ENCODE data around the gene ESYT2.

The ESYT2 gene

DNA sequence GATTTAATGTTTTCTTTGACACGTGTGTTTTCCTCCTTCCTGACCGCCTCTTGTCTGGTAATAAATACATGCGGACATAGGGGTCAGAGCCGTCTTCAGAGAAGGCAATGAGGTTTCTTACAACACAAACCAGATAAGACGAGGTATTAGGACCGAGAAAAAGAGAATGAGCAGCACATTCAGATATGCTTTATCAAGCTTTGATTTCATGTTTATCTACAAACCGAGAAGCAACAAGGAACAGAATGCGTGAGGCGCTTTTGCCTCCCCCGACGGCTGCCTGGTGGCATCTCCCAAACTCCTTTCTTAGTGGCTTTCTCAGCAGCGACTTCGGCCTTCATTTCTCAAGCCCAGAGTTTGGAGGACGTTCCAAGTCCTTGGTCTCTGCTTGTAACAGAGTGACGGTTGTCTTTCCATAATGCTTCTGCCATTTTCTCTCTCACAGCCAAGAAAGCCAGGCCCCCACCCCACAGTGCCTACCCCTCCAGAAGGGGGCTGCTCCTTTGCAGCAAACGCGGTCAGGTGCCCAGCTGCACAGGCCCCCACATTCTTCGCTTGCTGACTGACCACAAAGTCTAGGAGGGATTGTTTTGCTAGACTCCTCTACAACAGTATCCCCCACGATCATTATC, 92.1 kb downstream of the ESYT2 start:
- H3K4me1 Mint-ChIP-seq, result no peaks in the 10 kb centered on the region
- no peak overlapping the region for H3K4me3 Mint-ChIP-seq
- peak overlapping the region; percentile 88 for H3K27ac Mint-ChIP-seq
- TF ChIP-seq, protein P1, sequence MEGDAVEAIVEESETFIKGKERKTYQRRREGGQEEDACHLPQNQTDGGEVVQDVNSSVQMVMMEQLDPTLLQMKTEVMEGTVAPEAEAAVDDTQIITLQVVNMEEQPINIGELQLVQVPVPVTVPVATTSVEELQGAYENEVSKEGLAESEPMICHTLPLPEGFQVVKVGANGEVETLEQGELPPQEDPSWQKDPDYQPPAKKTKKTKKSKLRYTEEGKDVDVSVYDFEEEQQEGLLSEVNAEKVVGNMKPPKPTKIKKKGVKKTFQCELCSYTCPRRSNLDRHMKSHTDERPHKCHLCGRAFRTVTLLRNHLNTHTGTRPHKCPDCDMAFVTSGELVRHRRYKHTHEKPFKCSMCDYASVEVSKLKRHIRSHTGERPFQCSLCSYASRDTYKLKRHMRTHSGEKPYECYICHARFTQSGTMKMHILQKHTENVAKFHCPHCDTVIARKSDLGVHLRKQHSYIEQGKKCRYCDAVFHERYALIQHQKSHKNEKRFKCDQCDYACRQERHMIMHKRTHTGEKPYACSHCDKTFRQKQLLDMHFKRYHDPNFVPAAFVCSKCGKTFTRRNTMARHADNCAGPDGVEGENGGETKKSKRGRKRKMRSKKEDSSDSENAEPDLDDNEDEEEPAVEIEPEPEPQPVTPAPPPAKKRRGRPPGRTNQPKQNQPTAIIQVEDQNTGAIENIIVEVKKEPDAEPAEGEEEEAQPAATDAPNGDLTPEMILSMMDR (IDR thresholded peaks at IDR 0.05), result no peak
- peaks cover 58% of the 10 kb centered on the region for H3K36me3 Mint-ChIP-seq (ENCODE audit: low read depth)
- no peak for DNase-seq
- no peaks in the 10 kb centered on the region for H3K9me3 Mint-ChIP-seq
- no peaks in the 10 kb centered on the region for H3K27me3 Mint-ChIP-seq (ENCODE audit: low read depth, poor library complexity)

DNA sequence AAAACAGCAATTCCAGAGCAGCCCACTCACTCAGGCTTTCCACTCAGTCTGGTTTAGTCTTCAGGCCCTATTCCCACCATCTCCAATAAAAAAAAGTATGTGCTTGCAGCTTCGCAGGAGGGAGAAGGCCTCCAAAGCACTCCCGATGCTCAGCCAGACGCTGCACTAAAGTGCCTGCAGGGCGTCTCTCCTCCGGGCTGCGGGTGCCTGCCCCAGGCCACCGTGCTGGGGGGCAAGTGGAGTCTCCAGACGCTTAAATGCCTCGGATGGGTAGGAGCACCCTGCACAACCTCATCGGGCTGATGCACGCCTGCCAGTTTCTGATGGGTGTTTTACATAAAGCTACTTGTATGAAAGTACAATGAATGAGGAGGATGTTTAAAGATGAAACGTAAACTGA, 93.4 kb downstream of the ESYT2 start:
- peaks cover 55% of the 10 kb centered on the region for H3K36me3 Mint-ChIP-seq (ENCODE audit: low read depth)
- no peak overlapping the region for H3K27ac Mint-ChIP-seq
- TF ChIP-seq, protein P1 (IDR thresholded peaks at IDR 0.05), result no peak

DNA sequence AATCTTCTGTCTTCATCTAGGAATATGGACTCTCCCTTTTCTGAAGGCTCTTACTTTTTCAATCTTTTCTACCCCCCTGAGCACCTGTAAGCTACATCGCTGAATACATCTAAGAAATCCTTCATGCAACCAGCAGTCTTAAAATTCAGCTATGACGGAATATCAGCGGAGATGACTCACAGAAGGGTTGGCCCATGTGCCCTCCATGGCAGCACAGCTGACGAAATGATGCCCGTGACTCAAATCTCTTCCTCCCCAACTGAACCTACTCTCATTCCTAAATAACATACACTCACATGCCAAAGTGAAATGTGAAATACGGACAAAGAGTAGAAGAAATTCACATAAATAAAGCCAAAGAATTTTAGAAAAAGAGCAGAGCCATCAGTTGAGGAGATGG, 94.4 kb downstream of the ESYT2 start:
- H3K4me3 Mint-ChIP-seq, result no peak overlapping the region
- peak overlapping the region; percentile 40 for H3K27ac Mint-ChIP-seq
- peaks cover 55% of the 10 kb centered on the region for H3K36me3 Mint-ChIP-seq (ENCODE audit: low read depth)

More for the DNA sequence above, 93.4 kb downstream of the ESYT2 start:
- Mint-ChIP-seq H3K4me3 (no peak overlapping the region), H3K9me3 (no peaks in the 10 kb centered on the region), H3K27me3 (ENCODE audit: low read depth, poor library complexity) (no peaks in the 10 kb centered on the region), H3K4me1 (no peaks in the 10 kb centered on the region)
- no peak for DNase-seq

DNA sequence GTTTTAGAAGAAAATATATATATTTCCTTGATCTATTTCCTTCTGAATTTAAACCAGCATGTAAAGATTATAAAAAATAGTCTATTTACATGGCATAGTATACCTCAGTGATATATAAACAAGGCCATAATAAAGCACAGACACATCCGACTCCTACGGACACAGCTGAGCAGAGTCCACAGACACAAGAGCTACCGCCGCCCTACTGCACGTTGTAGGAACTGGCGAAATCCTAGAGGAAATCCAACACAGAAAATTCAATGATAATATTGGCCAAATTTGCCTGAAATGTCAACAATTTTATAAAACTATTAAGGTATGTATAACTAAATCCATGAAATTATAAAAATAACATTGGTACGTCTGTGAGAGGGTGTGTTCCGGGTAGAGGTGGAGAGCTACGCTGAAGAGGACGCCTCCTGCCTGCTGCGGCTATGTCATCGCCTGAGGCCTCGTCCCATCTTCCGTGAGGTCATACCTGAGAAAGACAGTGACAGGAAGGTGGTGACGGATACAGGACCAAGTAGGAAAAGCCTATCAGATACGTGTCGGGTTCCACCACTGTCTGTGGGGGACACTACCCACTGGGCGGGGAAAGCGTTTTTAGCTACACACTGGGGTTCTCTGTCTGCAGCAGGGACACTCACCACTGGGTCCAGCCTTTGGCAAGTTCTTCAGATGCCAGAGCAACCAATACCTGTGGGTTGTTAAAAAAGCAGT, 95.4 kb downstream of the ESYT2 start:
- Mint-ChIP-seq H3K4me1 (no peaks in the 10 kb centered on the region), H3K36me3 (ENCODE audit: low read depth) (peaks cover 57% of the 10 kb centered on the region), H3K27me3 (ENCODE audit: low read depth, poor library complexity) (no peaks in the 10 kb centered on the region), H3K9me3 (no peaks in the 10 kb centered on the region), H3K27ac (no peak overlapping the region), H3K4me3 (no peak overlapping the region)
- DNase-seq, result no peak
- TF ChIP-seq, protein P1 (IDR thresholded peaks at IDR 0.05), result no peak

More for the DNA sequence above, 94.4 kb downstream of the ESYT2 start:
- Mint-ChIP-seq H3K27me3 (ENCODE audit: low read depth, poor library complexity) (no peaks in the 10 kb centered on the region), H3K9me3 (no peaks in the 10 kb centered on the region), H3K4me1 (no peaks in the 10 kb centered on the region)
- no peak for DNase-seq
- TF ChIP-seq, protein P1 (IDR thresholded peaks at IDR 0.05), result no peak

DNA sequence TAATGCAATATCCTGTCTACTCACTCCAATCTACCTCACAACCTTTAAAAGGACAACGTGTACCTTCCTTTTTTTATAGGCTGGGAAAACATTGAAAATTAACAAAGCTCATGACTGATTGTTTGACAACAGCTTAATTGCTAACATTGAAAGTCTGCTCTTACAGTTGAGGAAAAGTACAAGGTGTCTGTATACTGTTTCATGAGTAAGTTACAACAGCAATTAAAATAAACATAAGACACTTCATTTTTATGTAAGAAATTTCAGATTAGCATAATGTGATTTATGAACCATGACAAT, 96.1 kb downstream of the ESYT2 start:
- no peak overlapping the region for H3K27ac Mint-ChIP-seq
- no peak for DNase-seq
- H3K4me3 Mint-ChIP-seq, result no peak overlapping the region
- TF ChIP-seq, protein P1 (IDR thresholded peaks at IDR 0.05), result no peak
- H3K9me3 Mint-ChIP-seq, result no peaks in the 10 kb centered on the region
- peaks cover 49% of the 10 kb centered on the region for H3K36me3 Mint-ChIP-seq (ENCODE audit: low read depth)
- no peaks in the 10 kb centered on the region for H3K4me1 Mint-ChIP-seq
- no peaks in the 10 kb centered on the region for H3K27me3 Mint-ChIP-seq (ENCODE audit: low read depth, poor library complexity)

Data from nephron progenitor cell (in vitro differentiated cells).